ENCODE measurements around the gene OR9G1.
"Not testable (repeated sequence)": the region's sequence is repeated elsewhere in the genome, so short reads cannot be mapped to it uniquely, and the experiment has no call there.

Gene OR9G1

GRCh38 chr11:56698795-56699194 lies at the start of gene OR9G1:
TSS of gene OR9G1 (plus strand) at chr11:56699095. CDS start at chr11:56700388, 1,293 bp downstream.
- DNase-seq (ENCODE audit: low spot score): no peak

- no peak for DNase-seq (ENCODE audit: low spot score)
Observed at GRCh38 chr11:56659755-56660154, 39.1 kb upstream of the OR9G1 start.

- no peak for DNase-seq (ENCODE audit: low spot score)
Observed at GRCh38 chr11:56663386-56663785, 35.5 kb upstream of the OR9G1 start, which contains the start of gene OR5AR1. TSS of gene OR5AR1 (plus strand) at chr11:56663686. CDS start at chr11:56663686, 0 bp downstream.

- no peak for DNase-seq (ENCODE audit: low spot score)
Observed at GRCh38 chr11:56670984-56671383, 27.9 kb upstream of the OR9G1 start.

GRCh38 chr11:56688554-56689100 lies 10.3 kb upstream of the OR9G1 start:
- no peak for DNase-seq (ENCODE audit: low spot score)

- not testable (repeated sequence) for DNase-seq (ENCODE audit: low spot score)
Observed at GRCh38 chr11:56691179-56691578, 7.7 kb upstream of the OR9G1 start.

- no peak for DNase-seq (ENCODE audit: low spot score)
Observed at GRCh38 chr11:56693428-56693827, 5.5 kb upstream of the OR9G1 start.

- no peak for DNase-seq (ENCODE audit: low spot score)
Observed at GRCh38 chr11:56700242-56700913, 1.5 kb downstream of the OR9G1 start.

GRCh38 chr11:56700914-56701485 lies 2.1 kb downstream of the OR9G1 start:
- DNase-seq (ENCODE audit: low spot score): no peak

GRCh38 chr11:56705784-56706396 lies 7.0 kb downstream of the OR9G1 start:
- no peak for DNase-seq (ENCODE audit: low spot score)

GRCh38 chr11:56706486-56706885 lies 7.6 kb downstream of the OR9G1 start:
- no peak for DNase-seq (ENCODE audit: low spot score)

GRCh38 chr11:56714206-56714605 lies 15.3 kb downstream of the OR9G1 start:
- DNase-seq (ENCODE audit: low spot score): no peak

GRCh38 chr11:56716379-56716854 lies 17.5 kb downstream of the OR9G1 start:
- DNase-seq (ENCODE audit: low spot score): no peak

GRCh38 chr11:56720513-56720912 lies 21.6 kb downstream of the OR9G1 start:
- no peak for DNase-seq (ENCODE audit: low spot score)

- no peak for DNase-seq (ENCODE audit: low spot score)
Observed at GRCh38 chr11:56740107-56740506, 41.2 kb downstream of the OR9G1 start.

- DNase-seq (ENCODE audit: low spot score): no peak
Observed at GRCh38 chr11:56740886-56741285, 42.0 kb downstream of the OR9G1 start.

- DNase-seq (ENCODE audit: low spot score): no peak
Observed at GRCh38 chr11:56748597-56748996, 49.7 kb downstream of the OR9G1 start, which contains the start of gene OR9G4. TSS of gene OR9G4 (minus strand) at chr11:56748697. CDS start at chr11:56743766, 4,931 bp downstream.

- no peak for DNase-seq (ENCODE audit: low spot score)
Observed at GRCh38 chr11:56750190-56750589, 51.3 kb downstream of the OR9G1 start.

- no peak for DNase-seq (ENCODE audit: low spot score)
Observed at GRCh38 chr11:56751480-56751879, 52.6 kb downstream of the OR9G1 start.

All from CD4-positive, alpha-beta T cell treated with Interleukin-15 for 4 hours (primary cell).